Neural cell (in vitro differentiated cells): ENCODE data around the gene RAVER1. TPM values are rescaled to one million over a fixed set of nuclear protein-coding genes. Genes with fewer than 3 reads are reported as not detected.

Source experiments
- H2AFZ ChIP-seq: fragments of 200-600, 300-800 bp; sonication (generic), shearing (Covaris generic); 2 replicates; pipeline ENCODE4 v1.6.0; 2014; ENCODE audit warnings: low read depth, mild to moderate bottlenecking, antibody characterized with exemption, low read length, moderate library complexity
- H3F3A ChIP-seq: fragments of 200-600 bp; shearing (Covaris generic); 2 replicates; pipeline ENCODE4 v1.6.1; 2016; ENCODE audit warnings: mild to moderate bottlenecking, moderate library complexity, mixed read lengths, antibody characterized with exemption, low read length; ENCODE audit not compliant: insufficient read depth, poor library complexity, severe bottlenecking
- H3K27ac ChIP-seq: fragments of 200-600, 300-800 bp; sonication (generic), shearing (Covaris generic); 2 replicates; pipeline ENCODE4 v1.5.1; 2014; ENCODE audit warnings: mild to moderate bottlenecking, low read length, moderate library complexity
- H3K27me3 ChIP-seq: fragments of 300-800, 200-600 bp; sonication (generic), shearing (Covaris generic); 2 replicates; pipeline ENCODE4 v1.6.0; 2014; ENCODE audit warnings: mild to moderate bottlenecking, low read depth, low read length, moderate library complexity; ENCODE audit not compliant: insufficient read depth
- H3K36me3 ChIP-seq: fragments of 300-800, 200-600 bp; sonication (generic), shearing (Covaris generic); 2 replicates; pipeline ENCODE4 v1.5.1; 2014; ENCODE audit warnings: mild to moderate bottlenecking, antibody characterized with exemption, low read length, moderate library complexity; ENCODE audit not compliant: insufficient read depth
- H3K4me2 ChIP-seq: fragments of 300-800, 200-600 bp; sonication (generic), shearing (Covaris generic); 2 replicates; pipeline ENCODE4 v1.6.0; 2014; ENCODE audit warnings: mild to moderate bottlenecking, low read length
- H3K4me3 ChIP-seq: fragments of 300-800, 200-600 bp; sonication (generic), shearing (Covaris generic); 2 replicates; pipeline ENCODE4 v1.5.1; 2014; ENCODE audit warnings: mild to moderate bottlenecking, low read length, moderate library complexity
- H3K79me2 ChIP-seq: fragments of 200-600 bp; shearing (Covaris generic); replicated peaks from 2 replicates; pipeline ENCODE4 v1.6.0; 2014; ENCODE audit warnings: mild to moderate bottlenecking, low read length, moderate library complexity; ENCODE audit not compliant: insufficient read depth
- H3K9ac ChIP-seq: fragments of 300-800, 200-600 bp; sonication (generic), shearing (Covaris generic); 2 replicates; pipeline ENCODE4 v1.6.1; 2016; ENCODE audit warnings: mild to moderate bottlenecking, low read length, mixed read lengths
- H3K9me2 ChIP-seq: fragments of 200-600 bp; shearing (Covaris generic); 2 replicates; pipeline ENCODE4 v1.6.1; 2016; ENCODE audit warnings: mild to moderate bottlenecking, low read length, mixed read lengths; ENCODE audit not compliant: insufficient read depth
- H3K9me3 ChIP-seq: fragments of 200-600, 300-800 bp; sonication (generic), shearing (Covaris generic); 2 replicates; pipeline ENCODE4 v1.6.1; 2016; ENCODE audit warnings: mild to moderate bottlenecking, mixed run types, low read length, moderate library complexity, mixed read lengths
- H4K20me1 ChIP-seq: fragments of 200-600 bp; shearing (Covaris generic); 2 replicates; pipeline ENCODE4 v1.6.1; 2016; ENCODE audit warnings: mild to moderate bottlenecking, mixed run types; ENCODE audit not compliant: insufficient read depth
- EP300 ChIP-seq: fragments of 450-650 bp; conservative IDR thresholded peaks from 2 replicates; pipeline ENCODE4 v1.6.1; 2014; ENCODE audit warnings: antibody characterized with exemption, mild to moderate bottlenecking, moderate library complexity; ENCODE audit not compliant: poor library complexity, severe bottlenecking
- EZH2 ChIP-seq: fragments of 200-600, 300-800 bp; shearing (Covaris generic), sonication (generic); IDR thresholded peaks from 2 replicates; pipeline ENCODE4 v1.6.1; 2014; ENCODE audit warnings: antibody characterized with exemption, low read length, borderline replicate concordance, mild to moderate bottlenecking; ENCODE audit not compliant: insufficient read depth, poor library complexity, severe bottlenecking
- MXI1 ChIP-seq: fragments of 450-650 bp; conservative IDR thresholded peaks from 2 replicates; pipeline ENCODE4 v1.6.1; 2014; ENCODE audit warnings: antibody characterized with exemption, mild to moderate bottlenecking; ENCODE audit not compliant: poor library complexity, severe bottlenecking
- POLR2AphosphoS5 ChIP-seq: IDR thresholded peaks from 2 replicates; pipeline ENCODE4 v1.6.1; 2012
- RAD21 ChIP-seq: fragments of 450-650 bp; conservative IDR thresholded peaks from 2 replicates; pipeline ENCODE4 v1.6.1; 2014; ENCODE audit warnings: antibody characterized with exemption, mild to moderate bottlenecking, moderate library complexity
- SMC3 ChIP-seq: fragments of 450-650 bp; conservative IDR thresholded peaks from 2 replicates; pipeline ENCODE4 v1.6.1; 2014; ENCODE audit warnings: antibody characterized with exemption, mild to moderate bottlenecking, moderate library complexity; ENCODE audit not compliant: poor library complexity
- TAF1 ChIP-seq: IDR thresholded peaks from 2 replicates; pipeline ENCODE4 v1.6.1; 2012; ENCODE audit warnings: low read depth
- polyA plus RNA-seq: library from polyadenylated mRNA; depleted of rRNA; stranded (reverse); fragments of >200 nt; gene quantifications from 2 replicates; pipeline ENCODE4 v1.2.3, GENCODE V29; 2014
- TF ChIP-seq, protein P1 (sequence below): IDR thresholded peaks from 2 replicates; pipeline ENCODE4 v1.6.1; 2012; ENCODE audit warnings: borderline replicate concordance
- TF ChIP-seq, protein P2 (sequence below): fragments of 450-650 bp; IDR thresholded peaks from 2 replicates; pipeline ENCODE4 v1.5.1; 2014; ENCODE audit warnings: antibody characterized with exemption, mild to moderate bottlenecking, moderate library complexity; ENCODE audit not compliant: poor library complexity, severe bottlenecking

Gene RAVER1
- polyA plus RNA-seq, 1 donor from 2014 or later, result 1.3 TPM

DNA sequence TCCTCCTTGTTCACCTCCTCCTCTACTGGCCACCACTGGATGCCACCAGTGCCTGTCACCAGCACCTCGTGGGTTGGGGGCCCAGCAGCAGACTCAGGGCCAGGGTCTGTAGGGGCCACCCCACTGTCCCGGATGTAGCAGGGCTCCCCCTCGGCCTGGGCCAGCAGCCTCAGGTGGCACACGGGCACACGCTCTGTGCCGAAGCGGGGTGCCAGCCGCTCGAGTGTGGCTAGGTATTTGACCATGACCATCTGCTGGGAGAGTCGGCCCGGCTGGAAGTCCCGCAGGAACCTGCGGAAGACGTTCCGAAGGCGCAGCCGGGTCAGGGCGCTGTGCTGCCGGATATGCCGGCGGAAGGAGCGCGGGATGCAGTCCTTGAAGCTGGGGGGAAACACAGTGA, 32.2 kb upstream of the RAVER1 start:
- no peaks in the 10 kb centered on the region for H4K20me1 ChIP-seq
- no peaks in the 10 kb centered on the region for H3F3A ChIP-seq
- TF ChIP-seq RAD21 (no peak), EZH2 (no peak), POLR2AphosphoS5 (no peak), TAF1 (no peak), MXI1 (no peak), EP300 (no peak), SMC3 (no peak)
- TF ChIP-seq, protein P1, sequence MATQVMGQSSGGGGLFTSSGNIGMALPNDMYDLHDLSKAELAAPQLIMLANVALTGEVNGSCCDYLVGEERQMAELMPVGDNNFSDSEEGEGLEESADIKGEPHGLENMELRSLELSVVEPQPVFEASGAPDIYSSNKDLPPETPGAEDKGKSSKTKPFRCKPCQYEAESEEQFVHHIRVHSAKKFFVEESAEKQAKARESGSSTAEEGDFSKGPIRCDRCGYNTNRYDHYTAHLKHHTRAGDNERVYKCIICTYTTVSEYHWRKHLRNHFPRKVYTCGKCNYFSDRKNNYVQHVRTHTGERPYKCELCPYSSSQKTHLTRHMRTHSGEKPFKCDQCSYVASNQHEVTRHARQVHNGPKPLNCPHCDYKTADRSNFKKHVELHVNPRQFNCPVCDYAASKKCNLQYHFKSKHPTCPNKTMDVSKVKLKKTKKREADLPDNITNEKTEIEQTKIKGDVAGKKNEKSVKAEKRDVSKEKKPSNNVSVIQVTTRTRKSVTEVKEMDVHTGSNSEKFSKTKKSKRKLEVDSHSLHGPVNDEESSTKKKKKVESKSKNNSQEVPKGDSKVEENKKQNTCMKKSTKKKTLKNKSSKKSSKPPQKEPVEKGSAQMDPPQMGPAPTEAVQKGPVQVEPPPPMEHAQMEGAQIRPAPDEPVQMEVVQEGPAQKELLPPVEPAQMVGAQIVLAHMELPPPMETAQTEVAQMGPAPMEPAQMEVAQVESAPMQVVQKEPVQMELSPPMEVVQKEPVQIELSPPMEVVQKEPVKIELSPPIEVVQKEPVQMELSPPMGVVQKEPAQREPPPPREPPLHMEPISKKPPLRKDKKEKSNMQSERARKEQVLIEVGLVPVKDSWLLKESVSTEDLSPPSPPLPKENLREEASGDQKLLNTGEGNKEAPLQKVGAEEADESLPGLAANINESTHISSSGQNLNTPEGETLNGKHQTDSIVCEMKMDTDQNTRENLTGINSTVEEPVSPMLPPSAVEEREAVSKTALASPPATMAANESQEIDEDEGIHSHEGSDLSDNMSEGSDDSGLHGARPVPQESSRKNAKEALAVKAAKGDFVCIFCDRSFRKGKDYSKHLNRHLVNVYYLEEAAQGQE, result no peak
- TF ChIP-seq, protein P2, sequence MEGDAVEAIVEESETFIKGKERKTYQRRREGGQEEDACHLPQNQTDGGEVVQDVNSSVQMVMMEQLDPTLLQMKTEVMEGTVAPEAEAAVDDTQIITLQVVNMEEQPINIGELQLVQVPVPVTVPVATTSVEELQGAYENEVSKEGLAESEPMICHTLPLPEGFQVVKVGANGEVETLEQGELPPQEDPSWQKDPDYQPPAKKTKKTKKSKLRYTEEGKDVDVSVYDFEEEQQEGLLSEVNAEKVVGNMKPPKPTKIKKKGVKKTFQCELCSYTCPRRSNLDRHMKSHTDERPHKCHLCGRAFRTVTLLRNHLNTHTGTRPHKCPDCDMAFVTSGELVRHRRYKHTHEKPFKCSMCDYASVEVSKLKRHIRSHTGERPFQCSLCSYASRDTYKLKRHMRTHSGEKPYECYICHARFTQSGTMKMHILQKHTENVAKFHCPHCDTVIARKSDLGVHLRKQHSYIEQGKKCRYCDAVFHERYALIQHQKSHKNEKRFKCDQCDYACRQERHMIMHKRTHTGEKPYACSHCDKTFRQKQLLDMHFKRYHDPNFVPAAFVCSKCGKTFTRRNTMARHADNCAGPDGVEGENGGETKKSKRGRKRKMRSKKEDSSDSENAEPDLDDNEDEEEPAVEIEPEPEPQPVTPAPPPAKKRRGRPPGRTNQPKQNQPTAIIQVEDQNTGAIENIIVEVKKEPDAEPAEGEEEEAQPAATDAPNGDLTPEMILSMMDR, result no peak
- H3K27ac ChIP-seq, result no peak overlapping the region
- H3K9me3 ChIP-seq, result no peaks in the 10 kb centered on the region
- no peak overlapping the region for H2AFZ ChIP-seq
- no peaks in the 10 kb centered on the region for H3K79me2 ChIP-seq
- no peaks in the 10 kb centered on the region for H3K9me2 ChIP-seq
- no peaks in the 10 kb centered on the region for H3K27me3 ChIP-seq
- H3K4me2 ChIP-seq, result no peak overlapping the region
- no peak overlapping the region for H3K4me3 ChIP-seq
- H3K36me3 ChIP-seq, result no peaks in the 10 kb centered on the region
- H3K9ac ChIP-seq, result no peak overlapping the region

DNA sequence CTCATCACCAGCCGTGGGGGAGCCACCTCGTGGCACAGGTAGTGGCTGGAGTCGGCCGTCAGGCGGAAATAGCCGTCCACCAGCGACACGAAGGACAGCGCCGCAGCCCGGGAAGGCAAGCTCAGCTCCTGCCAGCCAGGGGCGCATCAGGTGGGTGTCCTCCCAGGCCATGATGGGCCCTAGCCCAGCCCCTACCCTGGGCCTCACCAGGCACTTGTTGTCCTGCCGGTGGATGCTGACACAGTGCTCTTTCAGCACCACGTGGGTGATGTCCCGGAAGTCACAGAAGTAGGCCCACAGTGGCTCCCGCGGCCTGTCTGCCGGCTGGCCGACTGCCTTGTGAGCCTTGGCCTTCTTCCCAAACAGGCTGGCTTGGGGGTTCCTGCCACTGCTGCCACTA, 31.3 kb upstream of the RAVER1 start:
- no peak overlapping the region for H3K4me3 ChIP-seq
- no peaks in the 10 kb centered on the region for H3K27me3 ChIP-seq
- H2AFZ ChIP-seq, result no peak overlapping the region
- H3K27ac ChIP-seq, result no peak overlapping the region
- H3K9me2 ChIP-seq, result no peaks in the 10 kb centered on the region
- no peaks in the 10 kb centered on the region for H4K20me1 ChIP-seq
- no peak for TF ChIP-seq EZH2
- TF ChIP-seq EP300, result no peak
- TF ChIP-seq, protein P2, result no peak
- no peak for TF ChIP-seq MXI1
- TF ChIP-seq, protein P1, result no peak
- TF ChIP-seq RAD21, result no peak
- no peak for TF ChIP-seq TAF1
- no peak for TF ChIP-seq SMC3
- H3F3A ChIP-seq, result no peaks in the 10 kb centered on the region
- H3K9ac ChIP-seq, result no peak overlapping the region
- H3K79me2 ChIP-seq, result no peaks in the 10 kb centered on the region
- no peaks in the 10 kb centered on the region for H3K36me3 ChIP-seq
- H3K9me3 ChIP-seq, result no peaks in the 10 kb centered on the region
- no peak overlapping the region for H3K4me2 ChIP-seq
